GM18909 (cell line): ENCODE measurements around the gene TOR1A.
"Not testable (repeated sequence)": the region's sequence is repeated elsewhere in the genome, so short reads cannot be mapped to it uniquely, and the experiment has no call there.

ENCODE experiments used
- ATAC-seq: cut with Tn5 transposase; IDR thresholded peaks from one replicate; pipeline ENCODE4 v1.9.1; 2021; ENCODE audit warnings: mild to moderate bottlenecking; ENCODE audit not compliant: unreplicated experiment, poor library complexity

Gene TOR1A

GRCh38 chr9:129826344-129826743 lies 2.4 kb upstream of the TOR1A start:
- no peak for ATAC-seq

- no peak for ATAC-seq
These were observed 398 bp downstream of the TOR1A start for GRCh38 chr9:129823542-129823934.

GRCh38 chr9:129822898-129823541 lies 916 bp downstream of the TOR1A start:
- ATAC-seq = peak; percentile 41

GRCh38 chr9:129816501-129817435 lies 7.2 kb downstream of the TOR1A start:
- no peak for ATAC-seq

- ATAC-seq = no peak
These were observed 8.7 kb downstream of the TOR1A start for GRCh38 chr9:129815278-129815677.

- no peak for ATAC-seq
These were observed 9.3 kb downstream of the TOR1A start for GRCh38 chr9:129814432-129815223.

- no peak for ATAC-seq
These were observed 10.3 kb downstream of the TOR1A start for GRCh38 chr9:129813661-129814060.

GRCh38 chr9:129812385-129812784 lies 11.6 kb downstream of the TOR1A start:
- ATAC-seq = no peak

- no peak for ATAC-seq
These were observed 12.0 kb downstream of the TOR1A start for GRCh38 chr9:129811967-129812363.

GRCh38 chr9:129810788-129811187 lies 13.1 kb downstream of the TOR1A start:
- no peak for ATAC-seq

- no peak for ATAC-seq
These were observed 13.8 kb downstream of the TOR1A start for GRCh38 chr9:129810116-129810515.

GRCh38 chr9:129809346-129809745 lies 14.6 kb downstream of the TOR1A start:
- ATAC-seq = no peak

GRCh38 chr9:129806061-129806460 lies 17.9 kb downstream of the TOR1A start:
- no peak for ATAC-seq

- no peak for ATAC-seq
These were observed 20.3 kb downstream of the TOR1A start for GRCh38 chr9:129803676-129804060.

GRCh38 chr9:129802833-129803675 lies 20.9 kb downstream of the TOR1A start, which contains the start of gene TOR1B:
TOR1B (plus strand) TSS chr9:129803184; CDS start chr9:129803213, 29 bp downstream.
- peak; percentile 90 for ATAC-seq

GRCh38 chr9:129801504-129801903 lies 22.4 kb downstream of the TOR1A start:
- no peak for ATAC-seq

GRCh38 chr9:129798973-129799372 lies 25.0 kb downstream of the TOR1A start:
- ATAC-seq = no peak

- not testable (repeated sequence) for ATAC-seq
These were observed 27.9 kb downstream of the TOR1A start for GRCh38 chr9:129796029-129796428.

GRCh38 chr9:129794549-129794948 lies 29.4 kb downstream of the TOR1A start:
- ATAC-seq = no peak

GRCh38 chr9:129786481-129786880 lies 37.5 kb downstream of the TOR1A start:
- ATAC-seq = no peak
